Measurements from ENCODE around the gene TRPC6.

GRCh38 chr11:101476191-101476590 is 107.6 kb downstream of the TRPC6 start:
- TF ChIP-seq CTCF (IDR thresholded peaks at IDR 0.05), result no peak
- no peak for TF ChIP-seq POLR2A (IDR thresholded peaks at IDR 0.05)
